Hepatocyte (in vitro differentiated cells): ENCODE results near the gene MIA.

Experiments
- CTCF ChIP-seq: fragments of 200-600 bp; sonication (generic); IDR thresholded peaks from 2 replicates; pipeline ENCODE4 v1.5.1; 2016; ENCODE audit warnings: antibody characterized with exemption, mild to moderate bottlenecking; ENCODE audit not compliant: poor library complexity
- EZH2 ChIP-seq: fragments of 200-600 bp; sonication (generic); IDR thresholded peaks from 2 replicates; pipeline ENCODE4 v1.6.1; 2016; ENCODE audit warnings: antibody characterized with exemption, mild to moderate bottlenecking, borderline replicate concordance
- EZH2phosphoT487 ChIP-seq: fragments of 200-600 bp; sonication (generic); IDR thresholded peaks from one replicate; pipeline ENCODE4 v1.6.1; 2018; ENCODE audit warnings: antibody characterized with exemption, mild to moderate bottlenecking, low read depth, moderate library complexity; ENCODE audit not compliant: unreplicated experiment, severe bottlenecking

DNA sequence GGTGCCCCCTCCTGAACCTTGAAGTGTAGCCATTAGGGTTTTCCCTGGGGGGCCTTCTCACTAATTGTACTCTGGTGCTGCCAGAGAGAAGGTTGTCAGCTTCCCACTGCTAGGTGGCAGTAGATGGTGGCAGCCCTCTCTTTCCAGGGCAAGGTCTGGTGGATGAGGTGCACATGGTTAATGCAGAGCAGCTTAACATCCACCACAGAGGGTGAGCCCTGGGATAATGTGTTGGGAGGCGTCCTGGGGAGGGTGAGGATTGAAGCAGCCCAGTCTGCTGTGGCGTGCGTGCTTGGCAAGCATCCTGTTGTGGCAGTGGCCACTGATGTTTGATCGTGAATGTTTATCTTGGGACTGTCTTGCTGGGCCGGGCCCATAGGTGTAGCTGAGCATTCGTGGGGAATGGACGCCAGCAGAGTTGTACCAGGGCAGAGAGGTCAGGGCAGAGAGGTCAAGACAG, 29.5 kb downstream of the MIA start:
- TF ChIP-seq CTCF (no peak), EZH2 (no peak), EZH2phosphoT487 (no peak)
